ENCODE measurements around the gene CEBPG.
A peak's percentile ranks its signal among the peaks of the same experiment; 100 is the strongest.

Gene CEBPG

DNA sequence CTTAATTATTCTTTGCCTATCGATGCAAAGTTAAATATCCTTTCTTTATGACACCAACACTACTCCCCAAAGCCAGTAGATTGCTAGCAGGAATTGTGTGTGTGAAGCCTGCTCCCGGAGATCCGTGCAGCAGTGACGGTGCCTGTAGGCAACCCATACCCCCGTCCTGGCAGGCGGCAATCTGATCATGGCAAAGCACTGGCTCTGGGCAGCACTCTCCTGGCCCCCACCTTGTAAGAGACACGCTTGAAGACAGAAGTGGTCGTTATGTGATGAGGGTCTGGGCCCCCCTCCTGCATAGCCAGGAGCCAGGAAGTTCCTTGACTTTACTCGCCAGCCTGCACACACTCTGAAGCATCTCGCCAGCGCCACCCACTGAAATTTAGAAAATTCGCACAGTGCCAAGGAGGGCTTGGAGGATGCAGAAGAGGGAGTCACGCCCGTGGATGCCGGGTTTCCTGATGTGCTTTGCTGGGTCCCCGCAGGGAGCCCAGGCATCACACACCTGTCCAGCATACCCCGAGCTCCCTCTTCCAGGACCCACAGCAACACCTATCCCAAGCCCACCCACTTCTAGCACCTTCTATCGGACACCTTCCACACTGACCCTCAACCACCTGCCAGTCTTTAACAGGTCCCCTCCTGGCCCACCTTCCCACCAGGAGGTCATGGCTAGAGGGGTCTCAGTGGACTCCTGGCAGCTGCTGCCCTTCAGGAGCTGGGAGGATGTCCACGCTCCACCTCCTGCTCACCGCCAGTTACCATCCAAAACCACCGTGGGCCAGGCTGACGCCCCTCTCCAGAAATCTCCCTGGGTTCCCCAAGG is 54.5 kb downstream of the CEBPG start:
- TF ChIP-seq, protein P1, sequence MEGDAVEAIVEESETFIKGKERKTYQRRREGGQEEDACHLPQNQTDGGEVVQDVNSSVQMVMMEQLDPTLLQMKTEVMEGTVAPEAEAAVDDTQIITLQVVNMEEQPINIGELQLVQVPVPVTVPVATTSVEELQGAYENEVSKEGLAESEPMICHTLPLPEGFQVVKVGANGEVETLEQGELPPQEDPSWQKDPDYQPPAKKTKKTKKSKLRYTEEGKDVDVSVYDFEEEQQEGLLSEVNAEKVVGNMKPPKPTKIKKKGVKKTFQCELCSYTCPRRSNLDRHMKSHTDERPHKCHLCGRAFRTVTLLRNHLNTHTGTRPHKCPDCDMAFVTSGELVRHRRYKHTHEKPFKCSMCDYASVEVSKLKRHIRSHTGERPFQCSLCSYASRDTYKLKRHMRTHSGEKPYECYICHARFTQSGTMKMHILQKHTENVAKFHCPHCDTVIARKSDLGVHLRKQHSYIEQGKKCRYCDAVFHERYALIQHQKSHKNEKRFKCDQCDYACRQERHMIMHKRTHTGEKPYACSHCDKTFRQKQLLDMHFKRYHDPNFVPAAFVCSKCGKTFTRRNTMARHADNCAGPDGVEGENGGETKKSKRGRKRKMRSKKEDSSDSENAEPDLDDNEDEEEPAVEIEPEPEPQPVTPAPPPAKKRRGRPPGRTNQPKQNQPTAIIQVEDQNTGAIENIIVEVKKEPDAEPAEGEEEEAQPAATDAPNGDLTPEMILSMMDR (IDR thresholded peaks at IDR 0.05; ENCODE audit: low read depth, low read length) = no peak
- TF ChIP-seq POLR2A (IDR thresholded peaks at IDR 0.05; ENCODE audit: extremely low read depth, insufficient read length) (no peak), MYC (IDR thresholded peaks at IDR 0.05; ENCODE audit: low read depth, low read length) (no peak)
- TF ChIP-seq, protein P2, sequence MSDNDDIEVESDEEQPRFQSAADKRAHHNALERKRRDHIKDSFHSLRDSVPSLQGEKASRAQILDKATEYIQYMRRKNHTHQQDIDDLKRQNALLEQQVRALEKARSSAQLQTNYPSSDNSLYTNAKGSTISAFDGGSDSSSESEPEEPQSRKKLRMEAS (IDR thresholded peaks at IDR 0.05; ENCODE audit: low read depth, low read length) = no peak
- no peak for DNase-seq (ENCODE audit: low read depth)
- H3K4me3 ChIP-seq (ENCODE audit: low read depth, low read length) = no peak overlapping the region

DNA sequence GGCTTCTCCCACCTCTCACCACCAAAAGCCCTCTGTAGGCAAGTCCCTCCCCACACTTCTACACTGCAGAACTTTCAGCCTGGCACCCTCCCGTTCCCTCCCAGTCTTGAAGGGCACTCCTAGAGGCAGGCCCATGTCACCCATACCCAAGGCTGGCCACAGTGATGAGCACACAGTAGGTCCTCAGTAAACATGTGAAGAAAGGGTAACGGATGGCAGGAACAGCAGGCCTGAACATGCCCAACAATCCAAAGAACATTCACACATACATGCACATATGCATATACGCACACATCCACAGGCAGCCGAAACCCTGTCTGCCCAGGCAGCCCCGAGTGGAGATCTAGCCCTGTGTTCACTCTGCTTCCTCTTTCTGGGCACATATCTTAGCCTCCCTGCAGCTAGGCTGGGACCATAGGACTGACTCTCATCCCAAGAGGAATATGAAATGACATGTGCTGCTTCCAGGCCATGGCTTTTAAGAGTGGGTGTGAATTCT is 55.2 kb downstream of the CEBPG start:
- H3K4me3 ChIP-seq (ENCODE audit: low read depth, low read length) = no peak overlapping the region
- DNase-seq (ENCODE audit: low read depth) = no peak
- TF ChIP-seq POLR2A (IDR thresholded peaks at IDR 0.05; ENCODE audit: extremely low read depth, insufficient read length) = no peak
- TF ChIP-seq, protein P2 (IDR thresholded peaks at IDR 0.05; ENCODE audit: low read depth, low read length) = no peak
- TF ChIP-seq MYC (IDR thresholded peaks at IDR 0.05; ENCODE audit: low read depth, low read length) = no peak
- TF ChIP-seq, protein P1 (IDR thresholded peaks at IDR 0.05; ENCODE audit: low read depth, low read length) = no peak

DNA sequence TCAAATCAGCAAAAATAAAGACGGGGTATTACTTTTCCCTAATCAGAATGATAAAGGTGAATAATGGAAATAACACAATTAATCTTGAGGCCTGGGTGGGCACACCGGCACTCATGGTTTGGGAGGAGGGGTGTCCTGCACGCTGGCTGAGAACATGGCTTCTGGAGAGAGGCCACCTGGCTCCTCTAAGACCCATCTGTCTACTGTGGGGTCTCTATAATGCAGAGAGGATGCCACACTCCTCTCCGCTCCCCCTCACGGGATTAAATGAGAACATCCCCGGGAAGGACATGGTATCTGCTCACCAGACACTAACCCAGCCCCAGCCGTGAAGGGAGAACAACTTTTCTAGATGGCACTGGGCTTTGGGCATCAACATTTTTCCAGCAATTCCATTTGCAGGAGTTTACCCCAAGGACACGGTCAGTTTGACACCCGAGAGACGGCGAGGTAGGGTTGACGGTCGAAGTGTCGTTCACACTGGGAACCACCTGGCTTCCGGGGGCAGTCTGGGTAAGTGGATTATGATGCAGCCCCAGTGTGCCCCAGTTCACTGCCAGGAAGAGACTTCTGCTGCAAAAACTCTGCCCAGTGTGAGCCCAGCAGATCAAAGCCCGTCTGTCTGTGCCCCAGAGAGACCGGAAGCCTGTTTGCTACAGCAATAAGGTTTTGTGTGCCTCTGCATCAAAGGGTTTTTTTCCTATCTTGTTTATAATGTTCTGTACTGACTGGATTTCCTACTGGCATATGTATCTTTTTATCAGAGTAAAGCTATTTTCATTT is 56.6 kb downstream of the CEBPG start:
- TF ChIP-seq MYC (IDR thresholded peaks at IDR 0.05; ENCODE audit: low read depth, low read length) = no peak
- no peak for TF ChIP-seq POLR2A (IDR thresholded peaks at IDR 0.05; ENCODE audit: extremely low read depth, insufficient read length)
- TF ChIP-seq, protein P2 (IDR thresholded peaks at IDR 0.05; ENCODE audit: low read depth, low read length) = no peak
- TF ChIP-seq, protein P1 (IDR thresholded peaks at IDR 0.05; ENCODE audit: low read depth, low read length) = no peak
- no peak for DNase-seq (ENCODE audit: low read depth)
- no peak overlapping the region for H3K4me3 ChIP-seq (ENCODE audit: low read depth, low read length)

DNA sequence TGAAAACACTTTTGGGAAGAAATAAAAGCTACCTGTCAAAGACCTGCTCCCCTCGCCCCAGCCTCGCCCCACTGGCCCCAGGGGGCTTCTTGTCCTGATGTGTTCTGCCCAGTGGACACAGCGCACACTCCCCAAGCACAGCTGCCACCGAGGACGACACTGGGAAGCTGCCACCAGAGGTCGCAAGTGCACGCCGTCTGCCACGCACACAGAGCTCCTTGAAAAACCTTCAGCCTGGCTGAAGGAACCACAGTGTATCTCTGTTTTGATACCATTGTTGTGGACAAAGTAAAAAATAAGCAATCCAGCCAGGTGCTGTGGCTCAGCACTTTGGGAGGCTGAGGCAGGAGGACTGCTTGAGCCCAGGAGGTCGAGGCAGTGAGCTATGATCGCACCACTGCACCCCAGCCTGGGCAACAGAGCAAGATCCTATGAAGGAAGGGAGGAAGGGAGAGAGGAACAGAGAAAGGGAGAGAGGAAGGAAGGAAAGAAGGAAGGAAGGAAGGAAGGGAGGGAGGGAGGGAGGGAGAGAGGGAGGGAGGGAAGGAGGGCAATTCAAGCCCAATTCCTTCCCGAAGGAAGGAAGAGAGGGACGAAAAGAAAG is 57.3 kb downstream of the CEBPG start:
- H3K4me3 ChIP-seq (ENCODE audit: low read depth, low read length) = no peak overlapping the region
- DNase-seq (ENCODE audit: low read depth) = peak; percentile 63
- TF ChIP-seq, protein P1 (IDR thresholded peaks at IDR 0.05; ENCODE audit: low read depth, low read length) = peak; percentile 78
- no peak for TF ChIP-seq POLR2A (IDR thresholded peaks at IDR 0.05; ENCODE audit: extremely low read depth, insufficient read length)

DNA sequence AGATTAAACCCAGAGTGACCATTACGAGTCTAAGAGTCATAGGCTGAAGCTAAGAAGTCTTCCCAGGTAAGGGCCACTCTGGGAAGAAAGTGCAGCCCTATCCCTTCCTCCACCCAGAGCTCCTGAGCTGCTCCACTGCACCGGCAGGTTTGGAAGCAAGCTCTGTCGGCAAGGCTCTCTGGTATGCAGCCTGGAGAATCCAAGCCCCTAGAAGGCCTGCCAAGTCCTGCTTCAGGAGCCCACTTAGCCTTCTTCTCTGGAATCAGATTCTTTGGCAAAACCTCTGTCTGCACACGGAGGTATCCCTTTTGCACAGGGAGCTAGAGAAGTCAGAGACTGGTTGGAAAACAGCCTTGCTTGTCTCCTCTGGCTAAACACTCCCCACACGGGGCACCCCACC is 58.5 kb downstream of the CEBPG start:
- H3K4me3 ChIP-seq (ENCODE audit: low read depth, low read length) = no peak overlapping the region
- DNase-seq (ENCODE audit: low read depth) = no peak
- no peak for TF ChIP-seq MYC (IDR thresholded peaks at IDR 0.05; ENCODE audit: low read depth, low read length)
- TF ChIP-seq, protein P1 (IDR thresholded peaks at IDR 0.05; ENCODE audit: low read depth, low read length) = no peak
- TF ChIP-seq POLR2A (IDR thresholded peaks at IDR 0.05; ENCODE audit: extremely low read depth, insufficient read length) = no peak
- TF ChIP-seq, protein P2 (IDR thresholded peaks at IDR 0.05; ENCODE audit: low read depth, low read length) = no peak
